Chondrocyte (in vitro differentiated cells): Measurements from ENCODE around the gene LRMDA. TPM values are rescaled to one million over a fixed set of nuclear protein-coding genes. Genes with fewer than 3 reads are reported as not detected.

Source experiments
- DNase-seq: peaks from one replicate; pipeline ENCODE4 v3.0.0; 2021; ENCODE audit warnings: mixed read lengths, low spot score
- H3K27ac Mint-ChIP-seq: one replicate; pipeline ENCODE4 v1.8.0; 2021; ENCODE audit warnings: mild to moderate bottlenecking, moderate library complexity, mixed read lengths; ENCODE audit not compliant: unreplicated experiment
- H3K27me3 Mint-ChIP-seq: 2 replicates; pipeline ENCODE4 v1.8.0; 2021; ENCODE audit warnings: low read depth, mixed read lengths
- H3K36me3 Mint-ChIP-seq: 2 replicates; pipeline ENCODE4 v1.8.0; 2021; ENCODE audit warnings: low read depth, mixed read lengths
- H3K4me1 Mint-ChIP-seq: 2 replicates; pipeline ENCODE4 v1.8.0; 2021; ENCODE audit warnings: low read depth, mild to moderate bottlenecking, mixed read lengths
- H3K4me3 Mint-ChIP-seq: one replicate; pipeline ENCODE4 v1.8.0; 2021; ENCODE audit warnings: mild to moderate bottlenecking, moderate library complexity, mixed read lengths; ENCODE audit not compliant: unreplicated experiment
- H3K9me3 Mint-ChIP-seq: 2 replicates; pipeline ENCODE4 v1.8.0; 2021; ENCODE audit warnings: low read depth, mixed read lengths
- total RNA-seq: library from RNA; stranded (reverse); gene quantifications from 3 replicates; pipeline ENCODE4 v1.2.1, GENCODE V29; 2021
- TF ChIP-seq, protein P1 (sequence below): fragments of 200-600 bp; sonication (generic); IDR thresholded peaks from 2 replicates; pipeline ENCODE4 v1.5.0; 2021; ENCODE audit warnings: antibody characterized with exemption, mild to moderate bottlenecking, moderate library complexity

Gene LRMDA
- total RNA-seq, 1 donor from 2014 or later: 2.8 TPM

DNA sequence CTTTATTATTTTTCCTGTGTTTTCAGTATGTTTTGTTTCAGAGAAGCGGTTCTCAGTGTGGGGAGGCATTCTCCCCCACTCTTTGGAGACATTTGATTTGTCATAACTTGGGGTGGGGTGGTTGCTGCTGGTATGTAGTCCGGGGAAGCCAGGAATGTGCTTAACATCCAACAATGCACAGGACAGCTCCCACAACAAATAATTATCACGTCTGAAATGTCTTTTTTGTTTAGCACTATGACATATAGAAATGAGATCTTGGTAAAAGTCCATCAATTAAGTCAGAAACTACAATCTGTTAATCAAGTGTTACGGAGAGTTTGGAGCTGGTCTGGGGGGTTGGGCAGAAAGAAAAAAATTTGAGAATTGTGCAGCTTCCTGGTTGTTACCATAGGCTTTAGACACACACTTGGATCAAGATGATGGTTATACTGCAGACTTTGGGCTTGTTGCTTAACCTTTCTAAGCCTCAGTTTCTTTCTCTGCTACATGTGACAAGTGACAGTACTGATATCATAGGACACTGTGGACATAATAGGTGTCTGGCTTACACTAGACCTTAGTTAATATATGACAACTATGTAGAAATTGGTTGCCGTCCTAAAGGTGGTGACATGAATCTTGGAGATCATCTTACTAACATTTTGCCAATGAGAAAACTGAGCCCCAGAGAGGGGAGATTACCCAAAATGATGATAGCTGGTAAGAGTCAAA lies 113.7 kb downstream of the LRMDA start:
- TF ChIP-seq, protein P1, sequence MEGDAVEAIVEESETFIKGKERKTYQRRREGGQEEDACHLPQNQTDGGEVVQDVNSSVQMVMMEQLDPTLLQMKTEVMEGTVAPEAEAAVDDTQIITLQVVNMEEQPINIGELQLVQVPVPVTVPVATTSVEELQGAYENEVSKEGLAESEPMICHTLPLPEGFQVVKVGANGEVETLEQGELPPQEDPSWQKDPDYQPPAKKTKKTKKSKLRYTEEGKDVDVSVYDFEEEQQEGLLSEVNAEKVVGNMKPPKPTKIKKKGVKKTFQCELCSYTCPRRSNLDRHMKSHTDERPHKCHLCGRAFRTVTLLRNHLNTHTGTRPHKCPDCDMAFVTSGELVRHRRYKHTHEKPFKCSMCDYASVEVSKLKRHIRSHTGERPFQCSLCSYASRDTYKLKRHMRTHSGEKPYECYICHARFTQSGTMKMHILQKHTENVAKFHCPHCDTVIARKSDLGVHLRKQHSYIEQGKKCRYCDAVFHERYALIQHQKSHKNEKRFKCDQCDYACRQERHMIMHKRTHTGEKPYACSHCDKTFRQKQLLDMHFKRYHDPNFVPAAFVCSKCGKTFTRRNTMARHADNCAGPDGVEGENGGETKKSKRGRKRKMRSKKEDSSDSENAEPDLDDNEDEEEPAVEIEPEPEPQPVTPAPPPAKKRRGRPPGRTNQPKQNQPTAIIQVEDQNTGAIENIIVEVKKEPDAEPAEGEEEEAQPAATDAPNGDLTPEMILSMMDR: no peak
- Mint-ChIP-seq H3K27me3 (no peaks in the 10 kb centered on the region), H3K36me3 (no peaks in the 10 kb centered on the region), H3K27ac (peak overlapping the region; percentile 86), H3K9me3 (peaks cover 6% of the 10 kb centered on the region), H3K4me1 (peaks cover 78% of the 10 kb centered on the region), H3K4me3 (peak overlapping the region; percentile 13)
- DNase-seq: no peak

DNA sequence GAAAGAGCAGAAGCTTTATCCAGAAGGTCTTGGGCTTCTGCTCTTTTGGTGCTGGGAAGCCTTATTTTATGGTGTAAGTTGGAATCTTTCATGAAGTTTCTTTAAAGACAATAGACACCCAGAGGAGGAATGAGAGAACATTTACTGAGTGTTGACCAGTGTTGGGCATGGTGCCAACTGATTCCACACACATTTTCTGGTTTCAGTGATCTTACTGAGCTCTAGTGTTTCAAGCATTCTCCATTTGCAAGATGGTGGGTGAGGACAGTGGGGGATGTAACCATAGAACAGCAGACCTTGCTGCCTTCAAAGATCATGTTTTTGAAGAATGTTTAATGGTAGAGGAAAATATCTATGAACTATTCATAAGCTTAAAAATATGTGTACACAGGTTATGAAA lies 114.6 kb downstream of the LRMDA start:
- H3K4me3 Mint-ChIP-seq: no peak overlapping the region
- H3K9me3 Mint-ChIP-seq: peaks cover 13% of the 10 kb centered on the region
- H3K4me1 Mint-ChIP-seq: peaks cover 71% of the 10 kb centered on the region
- TF ChIP-seq, protein P1: no peak
- H3K36me3 Mint-ChIP-seq: no peaks in the 10 kb centered on the region
- H3K27ac Mint-ChIP-seq: no peak overlapping the region
- no peak for DNase-seq
- no peaks in the 10 kb centered on the region for H3K27me3 Mint-ChIP-seq

DNA sequence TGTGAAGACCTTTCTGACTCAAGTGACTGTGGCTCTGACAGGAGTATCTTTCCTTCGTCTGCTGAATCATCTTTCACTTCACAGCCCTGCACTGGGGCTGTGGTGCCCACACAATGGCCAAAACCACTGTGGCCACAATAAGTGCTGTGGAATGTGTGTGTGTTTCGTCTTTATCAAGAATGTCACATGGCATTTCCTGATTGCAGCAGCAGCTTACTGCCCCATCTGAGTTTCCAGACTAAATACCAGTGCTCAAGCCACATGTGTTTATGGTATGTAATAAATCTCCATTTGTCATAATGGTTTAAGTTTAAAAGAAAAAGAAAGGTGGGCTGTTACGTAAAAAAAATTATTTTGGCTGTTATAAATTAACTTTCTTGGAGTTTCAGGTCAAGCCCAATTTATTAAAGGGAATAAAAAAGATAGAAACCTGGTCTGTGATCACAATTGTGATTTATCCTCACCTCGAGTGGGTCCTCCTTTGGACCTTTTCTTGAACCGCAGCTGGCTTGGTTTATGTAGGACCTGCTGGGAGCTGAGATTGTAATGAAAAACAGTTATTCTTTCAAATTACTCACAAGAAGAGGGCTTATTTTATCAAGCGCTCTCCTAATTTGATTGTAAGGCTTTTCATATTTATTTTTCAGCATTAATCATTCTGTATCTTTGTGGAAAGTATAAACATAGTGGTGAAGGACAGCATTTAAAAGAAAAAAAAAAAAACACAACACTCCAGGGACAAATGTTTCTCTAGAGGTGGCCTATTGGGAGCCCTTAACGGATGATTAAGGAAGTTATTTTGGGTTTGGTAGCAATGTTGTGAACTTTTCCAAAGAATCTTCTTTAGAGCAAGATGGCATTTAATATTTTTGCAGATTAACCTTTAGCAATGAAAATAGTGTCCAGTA lies 116.2 kb downstream of the LRMDA start:
- TF ChIP-seq, protein P1: no peak
- no peak for DNase-seq
- peak overlapping the region; percentile 82 for H3K27ac Mint-ChIP-seq

DNA sequence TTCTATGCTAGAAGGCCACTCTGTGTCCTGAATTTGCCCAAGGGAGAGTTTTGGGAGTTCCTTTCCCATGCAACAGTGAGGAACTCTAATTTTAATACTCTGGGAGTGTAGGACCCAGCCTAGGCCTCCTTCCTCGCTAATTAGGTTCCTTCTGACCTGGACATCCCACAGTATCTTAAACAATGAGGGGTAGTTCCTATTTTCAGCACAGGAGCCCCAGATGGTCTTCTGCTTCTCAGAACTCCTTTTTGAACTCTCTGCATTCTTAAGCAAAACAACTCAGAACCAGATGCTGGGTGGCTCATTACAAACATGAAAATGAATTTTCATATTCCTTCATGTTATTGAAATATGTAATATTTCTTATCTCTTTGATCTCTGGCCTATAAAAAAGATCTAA lies 116.9 kb downstream of the LRMDA start:
- no peak overlapping the region for H3K4me3 Mint-ChIP-seq

More for the DNA sequence above, 116.2 kb downstream of the LRMDA start:
- Mint-ChIP-seq H3K4me1 (peaks cover 55% of the 10 kb centered on the region), H3K36me3 (no peaks in the 10 kb centered on the region), H3K4me3 (no peak overlapping the region), H3K27me3 (no peaks in the 10 kb centered on the region), H3K9me3 (peaks cover 22% of the 10 kb centered on the region)

DNA sequence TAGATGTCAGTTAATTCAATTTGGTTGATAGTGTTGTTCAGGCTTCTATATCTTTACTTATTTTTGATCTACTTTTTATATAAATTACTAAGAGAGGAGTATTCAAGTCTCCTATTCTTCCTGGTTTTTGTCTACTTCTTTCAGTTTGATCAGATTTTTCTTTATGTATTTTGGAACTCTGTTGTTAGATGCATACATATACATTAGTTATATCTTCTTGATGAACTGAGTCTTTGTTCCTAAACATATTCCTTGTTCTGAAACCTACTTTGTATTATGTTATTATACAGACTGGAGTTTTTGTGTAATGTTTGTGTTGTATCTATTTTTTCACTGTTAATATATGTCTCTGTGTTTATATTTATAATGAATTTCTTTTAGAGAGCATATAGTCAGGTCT lies 118.8 kb downstream of the LRMDA start:
- H3K4me3 Mint-ChIP-seq: no peak overlapping the region
- H3K36me3 Mint-ChIP-seq: no peaks in the 10 kb centered on the region
- DNase-seq: no peak
- H3K9me3 Mint-ChIP-seq: peaks cover 22% of the 10 kb centered on the region
- H3K27me3 Mint-ChIP-seq: no peaks in the 10 kb centered on the region
- TF ChIP-seq, protein P1: no peak
- no peak overlapping the region for H3K27ac Mint-ChIP-seq
- peaks cover 29% of the 10 kb centered on the region for H3K4me1 Mint-ChIP-seq

More for the DNA sequence above, 116.9 kb downstream of the LRMDA start:
- Mint-ChIP-seq H3K9me3 (peaks cover 22% of the 10 kb centered on the region), H3K36me3 (no peaks in the 10 kb centered on the region), H3K27me3 (no peaks in the 10 kb centered on the region), H3K27ac (no peak overlapping the region), H3K4me1 (peaks cover 47% of the 10 kb centered on the region)
- DNase-seq: no peak
- TF ChIP-seq, protein P1: no peak
